GM12801 (cell line): ENCODE measurements around the gene UVRAG.

Experiments used
- CTCF ChIP-seq: IDR thresholded peaks from one replicate; pipeline ENCODE4 v1.5.1; 2011; ENCODE audit warnings: control low read depth; ENCODE audit not compliant: insufficient read length; ENCODE audit errors: extremely low read depth

Gene UVRAG

GRCh38 chr11:76047766-76048165, 232.8 kb downstream of the UVRAG start:
- TF ChIP-seq CTCF, result no peak

- TF ChIP-seq CTCF, result no peak
Measured at GRCh38 chr11:76048763-76049162, 233.8 kb downstream of the UVRAG start.

GRCh38 chr11:76049511-76049910, 234.5 kb downstream of the UVRAG start:
- no peak for TF ChIP-seq CTCF

GRCh38 chr11:76051937-76052336, 236.9 kb downstream of the UVRAG start:
- no peak for TF ChIP-seq CTCF

- TF ChIP-seq CTCF, result no peak
Measured at GRCh38 chr11:76054330-76054729, 239.3 kb downstream of the UVRAG start.

- no peak for TF ChIP-seq CTCF
Measured at GRCh38 chr11:76056876-76057275, 241.9 kb downstream of the UVRAG start.

GRCh38 chr11:76062733-76063132, 247.7 kb downstream of the UVRAG start:
- TF ChIP-seq CTCF, result no peak

GRCh38 chr11:76064192-76064591, 249.2 kb downstream of the UVRAG start:
- TF ChIP-seq CTCF, result no peak
